RWPE2 (cell line): Measurements from ENCODE around the gene TTC1.
"Not testable (repeated sequence)": the region's sequence is repeated elsewhere in the genome, so short reads cannot be mapped to it uniquely, and the experiment has no call there.

ENCODE experiments used
- ATAC-seq: fragments of 200-7000 bp; cut with Tn5 transposase; 3 replicates; pipeline ENCODE4 v1.9.1; 2021; ENCODE audit warnings: low read depth
- DNase-seq: peaks from one replicate; pipeline ENCODE4 v3.0.0-alpha.2; 2020; ENCODE audit warnings: low spot score
- H3K27ac ChIP-seq: fragments of 450-650 bp; 2 replicates; pipeline ENCODE4 v1.5.1; 2017; ENCODE audit warnings: mild to moderate bottlenecking; ENCODE audit not compliant: poor library complexity, severe bottlenecking
- H3K27me3 ChIP-seq: fragments of 250-450 bp; sonication (Bioruptor Pico); 2 replicates; pipeline ENCODE4 v1.5.1; 2021; ENCODE audit warnings: mild to moderate bottlenecking, moderate library complexity; ENCODE audit not compliant: insufficient read depth, poor library complexity, severe bottlenecking
- H3K36me3 ChIP-seq: fragments of 250-450 bp; sonication (Bioruptor Pico); 2 replicates; pipeline ENCODE4 v1.5.1; 2020; ENCODE audit warnings: low read depth, mild to moderate bottlenecking, moderate library complexity
- H3K4me1 ChIP-seq: fragments of 250-450 bp; sonication (Bioruptor Pico); 2 replicates; pipeline ENCODE4 v1.5.1; 2021; ENCODE audit warnings: mild to moderate bottlenecking, moderate library complexity; ENCODE audit not compliant: insufficient read depth, poor library complexity, severe bottlenecking
- H3K4me3 ChIP-seq: fragments of 250-450 bp; sonication (Bioruptor Pico); 2 replicates; pipeline ENCODE4 v1.5.1; 2021; ENCODE audit warnings: mild to moderate bottlenecking, moderate library complexity; ENCODE audit not compliant: severe bottlenecking
- H3K9me3 ChIP-seq: fragments of 250-450 bp; sonication (Bioruptor Pico); 2 replicates; pipeline ENCODE4 v1.5.1; 2021; ENCODE audit warnings: mild to moderate bottlenecking, moderate library complexity; ENCODE audit not compliant: severe bottlenecking
- CTCF ChIP-seq: fragments of 450-650 bp; IDR thresholded peaks from one replicate; pipeline ENCODE4 v1.5.1; 2017; ENCODE audit warnings: mild to moderate bottlenecking, moderate library complexity; ENCODE audit not compliant: poor library complexity, severe bottlenecking

The TTC1 gene

DNA sequence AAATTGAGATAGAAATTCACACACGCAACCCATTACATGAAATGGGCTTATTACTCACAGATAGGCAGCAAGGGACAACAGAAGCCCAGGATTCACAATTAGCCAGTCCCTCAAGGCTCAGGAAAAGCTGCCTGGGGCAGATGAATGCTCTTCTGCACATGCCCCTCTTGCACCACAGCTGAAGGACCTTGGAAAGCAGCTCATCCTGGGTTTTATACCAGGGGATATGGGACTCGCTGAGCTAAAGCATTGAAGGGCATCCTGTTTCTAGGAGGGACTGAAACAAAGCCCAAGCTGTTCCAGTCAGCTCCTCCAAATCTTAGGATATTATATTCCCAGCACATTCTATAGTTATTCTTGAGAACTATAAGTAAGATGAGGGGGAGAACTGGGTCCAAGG, 15.7 kb upstream of the TTC1 start:
- TF ChIP-seq CTCF: no peak
- ATAC-seq (no peak), DNase-seq (no peak)
- no peaks in the 10 kb centered on the region for H3K36me3 ChIP-seq
- peaks cover 4% of the 10 kb centered on the region for H3K9me3 ChIP-seq
- H3K4me3 ChIP-seq: no peak overlapping the region
- no peaks in the 10 kb centered on the region for H3K4me1 ChIP-seq
- peaks cover 2% of the 10 kb centered on the region for H3K27me3 ChIP-seq
- no peak overlapping the region for H3K27ac ChIP-seq

DNA sequence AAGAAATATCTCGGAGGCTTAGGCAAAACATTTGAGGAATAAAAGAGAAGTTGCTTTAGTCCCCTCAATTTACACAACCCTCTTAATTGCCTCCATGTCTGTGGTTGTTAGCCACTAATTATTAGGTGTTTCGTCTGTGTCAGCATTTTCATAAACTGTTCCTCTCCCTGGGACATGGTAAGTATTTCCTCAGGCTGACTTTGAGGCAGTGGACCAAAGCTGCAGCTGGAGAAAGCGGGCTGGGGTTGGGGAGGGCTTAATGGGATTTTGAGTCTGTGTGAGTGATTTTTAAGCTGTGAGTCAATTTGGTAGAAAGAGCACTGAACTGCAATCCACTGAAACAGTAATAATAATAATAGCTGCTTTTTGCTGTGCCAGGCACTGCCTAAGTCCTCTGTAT, 13.0 kb upstream of the TTC1 start:
- peaks cover 2% of the 10 kb centered on the region for H3K27me3 ChIP-seq
- TF ChIP-seq CTCF: no peak
- H3K36me3 ChIP-seq: no peaks in the 10 kb centered on the region
- H3K4me3 ChIP-seq: no peak overlapping the region
- no peaks in the 10 kb centered on the region for H3K4me1 ChIP-seq
- H3K27ac ChIP-seq: no peak overlapping the region
- no peak for DNase-seq
- peaks cover 4% of the 10 kb centered on the region for H3K9me3 ChIP-seq
- no peak for ATAC-seq

DNA sequence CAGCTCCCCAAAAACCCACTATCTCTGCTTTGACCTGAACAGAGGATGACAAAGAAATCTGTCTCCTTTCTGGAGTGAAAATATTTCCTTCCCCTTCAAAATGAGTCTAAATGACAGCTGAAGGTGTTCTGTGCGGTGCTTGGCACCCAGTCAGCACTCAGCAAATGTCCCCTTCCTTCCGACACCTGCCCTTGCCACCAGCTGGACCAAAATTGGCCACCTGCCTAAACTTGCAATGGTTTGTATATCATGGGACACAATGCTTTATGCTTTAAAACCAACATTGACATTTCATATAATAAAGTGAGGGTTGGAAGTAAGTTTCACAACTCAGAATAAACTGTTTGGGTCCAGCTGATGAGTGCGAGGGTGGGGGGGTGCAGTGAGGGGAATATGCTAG, 7.5 kb upstream of the TTC1 start:
- no peaks in the 10 kb centered on the region for H3K9me3 ChIP-seq
- H3K4me3 ChIP-seq: no peak overlapping the region
- no peaks in the 10 kb centered on the region for H3K4me1 ChIP-seq
- TF ChIP-seq CTCF: no peak
- no peak for ATAC-seq
- no peak for DNase-seq
- no peaks in the 10 kb centered on the region for H3K36me3 ChIP-seq
- no peak overlapping the region for H3K27ac ChIP-seq
- no peaks in the 10 kb centered on the region for H3K27me3 ChIP-seq

- H3K9me3 ChIP-seq: no peaks in the 10 kb centered on the region
- peaks cover 15% of the 10 kb centered on the region for H3K4me1 ChIP-seq
- peaks cover 22% of the 10 kb centered on the region for H3K36me3 ChIP-seq
- TF ChIP-seq CTCF: no peak
- ATAC-seq: no peak
- H3K27me3 ChIP-seq: no peaks in the 10 kb centered on the region
- no peak for DNase-seq
- no peak overlapping the region for H3K27ac ChIP-seq
- H3K4me3 ChIP-seq: no peak overlapping the region
Observed at GRCh38 chr5:160007514-160007913, 1.4 kb upstream of the TTC1 start.

- H3K4me1 ChIP-seq: peaks cover 15% of the 10 kb centered on the region
- not testable (repeated sequence) for H3K27ac ChIP-seq, H3K27me3 ChIP-seq, H3K9me3 ChIP-seq, DNase-seq, ATAC-seq
- peak overlapping the region; percentile 75 for H3K4me3 ChIP-seq
- H3K36me3 ChIP-seq: peaks cover 32% of the 10 kb centered on the region
Observed at GRCh38 chr5:160008529-160008876, 436 bp upstream of the TTC1 start.
